Stimulated activated naive CD8-positive, alpha-beta T cell treated with anti-CD3 and anti-CD28 coated beads, Interleukin-15, Interleukin-2, amounts not matched to agents 100 ng/mL and 50 ng/mL, for 24 hours (primary cell): Measurements from ENCODE around the gene TUT4.
"Not testable (repeated sequence)": the region's sequence is repeated elsewhere in the genome, so short reads cannot be mapped to it uniquely, and the experiment has no call there.

ENCODE experiments used
- H3K27ac Mint-ChIP-seq: one replicate; pipeline ENCODE4 v1.8.0; 2021; ENCODE audit warnings: mild to moderate bottlenecking, mixed read lengths
- H3K27me3 Mint-ChIP-seq: one replicate; pipeline ENCODE4 v1.8.0; 2021; ENCODE audit warnings: mixed read lengths
- H3K36me3 Mint-ChIP-seq: one replicate; pipeline ENCODE4 v1.8.0; 2021; ENCODE audit warnings: low read depth, mixed read lengths
- H3K4me1 Mint-ChIP-seq: one replicate; pipeline ENCODE4 v1.8.0; 2021; ENCODE audit warnings: low read depth, mixed read lengths
- H3K4me3 Mint-ChIP-seq: one replicate; pipeline ENCODE4 v1.8.0; 2021; ENCODE audit warnings: mild to moderate bottlenecking, mixed read lengths
- H3K9me3 Mint-ChIP-seq: one replicate; pipeline ENCODE4 v1.8.0; 2021; ENCODE audit warnings: mixed read lengths

Gene TUT4

DNA sequence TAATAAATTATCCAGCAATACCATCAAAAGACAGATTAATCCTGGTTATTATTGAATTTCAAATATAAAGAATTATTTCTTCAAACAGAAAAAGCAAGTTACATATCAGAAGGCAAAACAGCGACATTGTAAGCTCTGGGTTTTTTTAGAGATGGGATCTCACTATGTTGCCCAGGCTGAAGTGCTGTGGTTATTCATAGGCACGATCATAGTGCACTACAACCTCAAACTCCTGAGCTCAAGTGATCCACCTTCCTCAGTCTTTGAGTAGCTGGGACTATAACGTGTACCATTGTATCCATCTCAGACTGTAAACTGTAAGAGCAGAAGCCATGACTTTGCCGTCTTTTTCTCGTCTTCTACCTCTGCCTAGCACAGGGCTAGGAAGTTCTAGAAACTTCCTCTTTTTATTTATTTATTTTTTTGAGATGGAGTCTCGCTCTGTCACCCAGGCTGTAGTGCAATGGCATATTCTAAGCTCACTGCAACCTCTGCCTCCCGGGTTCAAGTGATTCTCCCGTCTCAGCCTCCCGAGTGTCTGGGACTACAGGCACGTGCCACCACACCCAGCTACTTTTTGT is 29.3 kb upstream of the TUT4 start:
- Mint-ChIP-seq H3K9me3 (no peaks in the 10 kb centered on the region), H3K27me3 (no peaks in the 10 kb centered on the region), H3K27ac (no peak overlapping the region), H3K4me3 (no peak overlapping the region), H3K36me3 (no peaks in the 10 kb centered on the region), H3K4me1 (peaks cover 6% of the 10 kb centered on the region)

DNA sequence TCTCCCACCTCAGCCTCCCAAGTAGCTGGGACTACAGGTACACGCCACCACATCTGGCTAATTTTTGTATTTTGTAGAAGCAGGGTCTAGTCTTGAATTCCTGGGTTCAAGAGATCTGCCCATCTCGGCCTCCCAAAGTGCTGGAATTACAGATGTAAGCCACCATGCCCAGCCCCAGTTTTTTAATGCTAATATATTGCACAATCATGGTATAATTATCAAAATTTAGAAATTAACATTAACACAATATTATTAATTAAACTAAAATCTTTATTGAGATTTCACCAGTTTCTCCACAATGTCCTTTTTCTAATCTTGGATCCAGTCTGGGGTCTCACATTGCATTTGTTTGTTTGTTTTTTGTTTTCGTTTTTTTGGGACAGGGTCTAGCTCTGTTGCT is 27.4 kb upstream of the TUT4 start:
- no peak overlapping the region for H3K27ac Mint-ChIP-seq
- no peaks in the 10 kb centered on the region for H3K27me3 Mint-ChIP-seq
- H3K36me3 Mint-ChIP-seq, result no peaks in the 10 kb centered on the region
- H3K4me1 Mint-ChIP-seq, result peaks cover 6% of the 10 kb centered on the region
- H3K9me3 Mint-ChIP-seq, result no peaks in the 10 kb centered on the region
- H3K4me3 Mint-ChIP-seq, result no peak overlapping the region

GRCh38 chr1:52579415-52579814 is 26.5 kb upstream of the TUT4 start:
- H3K27me3 Mint-ChIP-seq, result no peaks in the 10 kb centered on the region
- H3K4me1 Mint-ChIP-seq, result peaks cover 10% of the 10 kb centered on the region
- no peak overlapping the region for H3K27ac Mint-ChIP-seq
- no peaks in the 10 kb centered on the region for H3K36me3 Mint-ChIP-seq
- H3K9me3 Mint-ChIP-seq, result no peaks in the 10 kb centered on the region
- H3K4me3 Mint-ChIP-seq, result no peak overlapping the region

DNA sequence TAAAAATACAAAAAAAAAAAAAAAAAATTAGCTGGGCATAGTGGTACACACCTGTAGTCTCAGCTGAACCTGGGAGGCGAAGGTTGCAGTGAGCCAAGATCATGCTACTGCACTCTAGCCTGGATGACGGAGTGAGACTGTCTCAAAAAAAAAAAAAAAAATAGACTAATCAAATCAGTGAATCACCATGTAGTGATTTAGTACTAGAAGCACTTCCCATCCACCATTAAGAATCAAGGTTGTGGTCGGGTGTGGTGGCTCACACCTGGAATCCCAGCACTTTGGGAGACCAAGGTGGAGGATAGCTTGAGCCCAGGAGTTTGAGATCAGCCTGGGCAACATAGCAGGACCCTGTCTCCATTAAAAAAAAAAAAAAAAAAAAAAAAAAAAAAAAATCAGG is 25.2 kb upstream of the TUT4 start:
- H3K27me3 Mint-ChIP-seq, H3K27ac Mint-ChIP-seq, H3K4me3 Mint-ChIP-seq, H3K36me3 Mint-ChIP-seq, H3K9me3 Mint-ChIP-seq: not testable (repeated sequence)
- peaks cover 13% of the 10 kb centered on the region for H3K4me1 Mint-ChIP-seq

DNA sequence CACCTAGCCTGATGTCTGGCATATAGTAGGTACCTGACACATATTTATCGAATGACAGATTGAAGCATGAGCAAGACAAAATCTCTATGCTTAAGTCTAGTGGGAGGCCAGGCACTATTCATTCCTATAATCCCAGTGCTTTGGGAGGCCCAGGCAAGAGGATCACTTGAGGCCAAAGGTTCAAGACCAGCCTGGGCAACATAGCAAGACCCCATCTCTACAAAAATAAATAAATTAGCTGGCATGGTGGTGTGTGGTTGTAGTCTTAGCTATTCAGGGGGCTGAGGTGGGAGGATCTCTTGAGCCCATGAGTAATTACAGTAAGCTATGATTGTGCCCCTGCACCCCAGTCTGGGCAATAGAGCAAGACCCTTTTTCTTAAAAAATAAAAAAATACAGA is 23.2 kb upstream of the TUT4 start:
- Mint-ChIP-seq H3K4me3 (no peak overlapping the region), H3K27me3 (no peaks in the 10 kb centered on the region), H3K9me3 (no peaks in the 10 kb centered on the region), H3K4me1 (peaks cover 13% of the 10 kb centered on the region), H3K36me3 (no peaks in the 10 kb centered on the region), H3K27ac (no peak overlapping the region)

DNA sequence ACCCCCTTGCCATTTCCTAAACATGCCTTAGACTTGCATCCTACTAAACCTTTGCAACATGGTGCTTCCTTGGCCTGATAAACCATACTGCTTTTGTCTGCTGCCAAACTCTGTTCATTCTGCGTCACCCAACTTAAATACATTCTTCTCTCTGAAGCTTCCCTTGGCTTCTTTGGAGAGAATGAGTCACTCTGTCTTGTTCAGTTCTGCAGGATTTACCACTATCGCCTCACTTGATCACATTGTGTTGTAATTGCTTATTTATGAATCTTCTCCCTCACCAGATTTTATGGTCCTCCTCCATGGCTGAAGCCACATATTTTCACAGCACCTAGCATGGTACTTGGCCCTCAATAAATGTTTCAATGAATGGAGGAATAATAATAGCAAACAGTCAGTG is 21.7 kb upstream of the TUT4 start:
- Mint-ChIP-seq H3K4me3 (no peak overlapping the region), H3K9me3 (no peaks in the 10 kb centered on the region), H3K27me3 (no peaks in the 10 kb centered on the region), H3K4me1 (peaks cover 15% of the 10 kb centered on the region), H3K36me3 (no peaks in the 10 kb centered on the region), H3K27ac (no peak overlapping the region)

GRCh38 chr1:52572387-52572786 is 19.5 kb upstream of the TUT4 start:
- H3K27me3 Mint-ChIP-seq, result no peaks in the 10 kb centered on the region

DNA sequence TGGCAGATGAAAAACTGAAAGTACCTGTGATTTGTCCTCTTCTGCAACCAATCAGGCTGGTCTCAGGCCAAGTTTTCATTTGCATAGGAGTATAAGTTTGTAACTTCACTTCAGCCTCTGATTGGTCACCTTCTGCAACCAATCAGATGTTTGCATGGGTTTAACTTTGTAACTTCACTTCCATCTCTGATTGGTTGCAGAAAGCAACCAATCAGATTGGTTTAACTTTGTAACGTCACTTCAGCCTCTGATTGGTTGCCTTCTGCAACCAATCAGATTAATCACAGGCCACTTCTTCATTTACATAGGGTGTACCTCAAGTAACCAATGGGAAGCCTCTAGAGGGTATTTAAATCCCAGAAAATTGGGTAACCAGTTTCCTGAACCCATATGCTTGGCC is 18.9 kb upstream of the TUT4 start:
- Mint-ChIP-seq H3K36me3 (no peaks in the 10 kb centered on the region), H3K27me3 (no peaks in the 10 kb centered on the region), H3K4me1 (peaks cover 18% of the 10 kb centered on the region), H3K4me3 (no peak overlapping the region), H3K27ac (no peak overlapping the region), H3K9me3 (no peaks in the 10 kb centered on the region)

More at GRCh38 chr1:52572387-52572786, 19.5 kb upstream of the TUT4 start:
- Mint-ChIP-seq H3K9me3 (no peaks in the 10 kb centered on the region), H3K27ac (no peak overlapping the region), H3K4me1 (peaks cover 18% of the 10 kb centered on the region), H3K36me3 (no peaks in the 10 kb centered on the region), H3K4me3 (no peak overlapping the region)

DNA sequence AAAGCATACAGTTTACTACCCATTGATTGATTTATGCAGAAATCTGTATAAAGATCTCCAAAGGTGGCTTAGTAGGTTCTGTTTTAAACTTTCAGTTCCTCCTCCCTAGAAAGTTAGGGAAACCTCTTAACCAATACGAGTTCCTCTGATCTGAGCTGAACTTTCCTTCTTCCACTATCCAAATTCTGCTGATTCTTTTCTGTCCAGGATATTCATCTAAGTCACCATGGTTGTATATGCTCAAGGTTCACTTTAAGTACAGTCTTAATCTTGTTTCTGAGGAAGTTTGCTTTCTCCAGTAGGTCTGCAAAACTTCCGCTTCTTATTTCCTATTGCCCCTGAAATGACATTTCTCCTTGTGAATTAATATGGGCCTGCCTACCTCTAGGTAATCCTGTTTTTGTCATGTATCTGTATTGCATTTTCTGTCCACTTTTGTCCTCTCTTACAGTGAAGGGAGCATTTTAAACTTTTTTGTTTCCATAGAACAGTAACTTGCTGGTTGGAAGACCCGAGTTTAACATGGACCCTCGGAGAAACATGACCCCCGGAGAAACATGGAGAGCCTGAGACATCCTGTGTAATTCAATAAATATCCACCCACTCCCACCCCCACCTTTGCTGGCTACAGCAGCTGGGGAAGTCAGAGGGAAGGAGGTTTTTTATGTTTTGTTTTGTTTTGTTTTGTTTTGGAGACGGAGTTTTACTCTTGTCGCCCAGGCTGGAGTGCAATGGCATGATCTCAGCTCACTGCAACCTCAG is 16.7 kb upstream of the TUT4 start:
- H3K27ac Mint-ChIP-seq, result peak overlapping the region; percentile 84
- no peaks in the 10 kb centered on the region for H3K27me3 Mint-ChIP-seq
- H3K4me3 Mint-ChIP-seq, result peak overlapping the region; percentile 23
- H3K4me1 Mint-ChIP-seq, result peaks cover 15% of the 10 kb centered on the region
- H3K9me3 Mint-ChIP-seq, result no peaks in the 10 kb centered on the region
- H3K36me3 Mint-ChIP-seq, result no peaks in the 10 kb centered on the region

DNA sequence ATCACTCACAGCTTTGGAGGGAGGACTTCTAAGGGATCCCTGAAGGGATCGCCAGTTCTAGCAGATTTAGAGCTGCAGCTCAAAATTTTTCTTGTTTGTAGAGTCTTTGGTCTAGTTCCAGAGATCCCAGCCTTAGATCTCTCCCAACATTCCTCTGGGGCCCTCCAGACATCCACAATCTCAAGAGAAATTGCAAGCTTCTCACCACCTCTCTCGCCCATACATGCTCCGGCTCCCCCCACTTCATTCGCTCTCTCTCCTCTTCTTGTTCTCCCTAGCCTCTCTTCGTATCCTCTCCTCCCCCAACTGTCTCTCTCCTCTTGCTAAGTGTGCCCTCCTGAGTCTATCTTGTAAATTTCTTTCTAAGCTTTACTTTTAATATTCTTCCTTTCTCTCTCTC is 15.1 kb upstream of the TUT4 start:
- peak overlapping the region; percentile 5 for H3K27ac Mint-ChIP-seq
- no peaks in the 10 kb centered on the region for H3K27me3 Mint-ChIP-seq
- H3K4me1 Mint-ChIP-seq, result peaks cover 11% of the 10 kb centered on the region
- H3K9me3 Mint-ChIP-seq, result no peaks in the 10 kb centered on the region
- no peaks in the 10 kb centered on the region for H3K36me3 Mint-ChIP-seq
- H3K4me3 Mint-ChIP-seq, result no peak overlapping the region

DNA sequence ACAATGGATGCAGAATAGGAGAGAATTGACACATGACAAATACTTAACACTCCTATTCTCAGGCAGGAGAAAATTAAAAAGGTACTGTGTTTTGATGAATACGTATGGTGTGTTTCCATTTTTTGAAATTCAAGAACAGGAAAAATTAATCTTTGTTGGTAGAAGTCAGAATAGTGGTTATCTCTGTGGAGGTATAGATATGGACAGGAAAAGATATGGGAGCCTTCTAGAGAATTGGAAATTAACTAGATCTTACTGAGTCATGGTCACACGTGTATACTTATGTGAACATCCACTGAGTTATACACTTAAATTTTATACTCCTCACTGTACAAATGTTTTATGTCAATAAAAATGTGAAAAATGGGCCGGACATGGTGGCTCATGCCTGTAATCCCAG is 9.9 kb upstream of the TUT4 start:
- Mint-ChIP-seq H3K4me3 (no peak overlapping the region), H3K4me1 (peaks cover under 1% of the 10 kb centered on the region), H3K36me3 (no peaks in the 10 kb centered on the region), H3K27ac (no peak overlapping the region), H3K27me3 (no peaks in the 10 kb centered on the region), H3K9me3 (no peaks in the 10 kb centered on the region)

- no peaks in the 10 kb centered on the region for H3K36me3 Mint-ChIP-seq
- H3K9me3 Mint-ChIP-seq, result no peaks in the 10 kb centered on the region
- H3K27ac Mint-ChIP-seq, result no peak overlapping the region
- H3K4me1 Mint-ChIP-seq, result peaks cover 4% of the 10 kb centered on the region
- no peak overlapping the region for H3K4me3 Mint-ChIP-seq
- H3K27me3 Mint-ChIP-seq, result no peaks in the 10 kb centered on the region
These were observed 7.0 kb upstream of the TUT4 start for GRCh38 chr1:52559875-52560274.

DNA sequence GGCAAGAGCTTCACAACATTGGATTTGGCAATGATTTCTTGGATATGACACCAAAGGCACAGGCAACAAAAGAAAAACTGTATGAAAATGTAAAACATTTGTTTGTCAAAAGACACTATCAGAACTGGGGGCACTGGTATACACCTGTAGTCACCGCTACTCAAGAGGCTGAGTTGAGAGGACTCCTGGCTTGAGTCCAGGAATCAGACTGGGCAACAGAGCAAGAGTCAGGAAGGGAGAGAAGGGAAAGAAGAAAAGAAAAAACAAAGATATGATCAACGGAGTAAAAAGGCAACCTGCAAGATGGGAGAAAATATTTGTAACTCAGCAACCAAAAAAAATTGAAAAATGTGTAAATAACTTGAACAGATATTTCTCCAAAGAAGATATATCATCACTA is 6.0 kb upstream of the TUT4 start:
- no peak overlapping the region for H3K4me3 Mint-ChIP-seq
- no peaks in the 10 kb centered on the region for H3K36me3 Mint-ChIP-seq
- H3K27ac Mint-ChIP-seq, result no peak overlapping the region
- H3K4me1 Mint-ChIP-seq, result peaks cover 13% of the 10 kb centered on the region
- H3K27me3 Mint-ChIP-seq, result no peaks in the 10 kb centered on the region
- no peaks in the 10 kb centered on the region for H3K9me3 Mint-ChIP-seq

- H3K4me3 Mint-ChIP-seq, result no peak overlapping the region
- peaks cover 14% of the 10 kb centered on the region for H3K4me1 Mint-ChIP-seq
- no peak overlapping the region for H3K27ac Mint-ChIP-seq
- H3K36me3 Mint-ChIP-seq, result no peaks in the 10 kb centered on the region
- H3K9me3 Mint-ChIP-seq, result no peaks in the 10 kb centered on the region
- no peaks in the 10 kb centered on the region for H3K27me3 Mint-ChIP-seq
These were observed 3.9 kb upstream of the TUT4 start for GRCh38 chr1:52556641-52557360.

- no peaks in the 10 kb centered on the region for H3K9me3 Mint-ChIP-seq
- no peaks in the 10 kb centered on the region for H3K27me3 Mint-ChIP-seq
- no peaks in the 10 kb centered on the region for H3K36me3 Mint-ChIP-seq
- H3K4me1 Mint-ChIP-seq, result peaks cover 24% of the 10 kb centered on the region
- peak overlapping the region; percentile 28 for H3K27ac Mint-ChIP-seq
- peak overlapping the region; percentile 79 for H3K4me3 Mint-ChIP-seq
These were observed 1.9 kb upstream of the TUT4 start for GRCh38 chr1:52554756-52555155.
